Panc1 (cell line): ENCODE results near the gene TAS1R2. TPM values are rescaled to one million over a fixed set of nuclear protein-coding genes. Genes with fewer than 3 reads are reported as not detected.

ENCODE experiments used
- ATAC-seq: fragments of 200-7000 bp; cut with Tn5 transposase; 2 replicates; pipeline ENCODE4 v1.9.1; 2020; ENCODE audit warnings: mild to moderate bottlenecking, moderate library complexity
- BruUV-seq: library from RNA; stranded (reverse); fragments of 400-500 nt; replicated peaks from 2 replicates; lab custom pipeline; 2021; lab: Mats Ljungman, UMichigan
- CTCF ChIA-PET: fragments of 300-600 bp; sonication (Branson Sonifier 250); formaldehyde crosslinking; loops from one replicate; lab custom pipeline; 2022; ENCODE audit warnings: antibody characterized with exemption; lab: Charles Lee
- POLR2A ChIA-PET: fragments of 300-600 bp; sonication (Branson Sonifier 250); formaldehyde crosslinking; loops from one replicate; lab custom pipeline; 2022; ENCODE audit warnings: antibody characterized with exemption; lab: Charles Lee
- DNase-seq: peaks from one replicate; pipeline ENCODE4 v3.0.0-alpha.2; 2010; ENCODE audit warnings: low read depth, low spot score
- H3K27ac ChIP-seq: 2 replicates; pipeline ENCODE4 v1.5.1; 2011; ENCODE audit warnings: mild to moderate bottlenecking, low read length, inconsistent platforms
- H3K27me3 ChIP-seq: fragments of 200-500 bp; sonication (Bioruptor generic); 2 replicates; pipeline ENCODE4 v1.6.0; 2014; ENCODE audit warnings: low read length, inconsistent platforms; ENCODE audit not compliant: control insufficient read depth, insufficient read depth
- H3K36me3 ChIP-seq: fragments of 200-500 bp; sonication (Bioruptor generic); 2 replicates; pipeline ENCODE4 v1.5.1; 2014; ENCODE audit warnings: inconsistent platforms, mild to moderate bottlenecking, low read length, moderate library complexity; ENCODE audit not compliant: control insufficient read depth, insufficient read depth
- H3K4me1 ChIP-seq: 2 replicates; pipeline ENCODE4 v1.5.1; 2011; ENCODE audit warnings: inconsistent platforms, mild to moderate bottlenecking, low read length, moderate library complexity; ENCODE audit not compliant: control insufficient read depth, insufficient read depth
- H3K4me3 ChIP-seq, 2 experiments: 2 replicates each; pipeline ENCODE4 v1.5.1; 2011 to 2012; ENCODE audit warnings: low read depth in 2 of 2, low read length in 2 of 2, mild to moderate bottlenecking in 2 of 2, inconsistent platforms in 1 of 2, moderate library complexity in 1 of 2
- H3K9me3 ChIP-seq: fragments of 200-500 bp; sonication (Bioruptor generic); 2 replicates; pipeline ENCODE4 v1.5.1; 2014; ENCODE audit warnings: low read depth, mild to moderate bottlenecking, inconsistent platforms, low read length, moderate library complexity; ENCODE audit not compliant: control insufficient read depth, insufficient read depth
- POLR2AphosphoS5 ChIP-seq: IDR thresholded peaks from 2 replicates; pipeline ENCODE4 v1.6.1; 2012; ENCODE audit warnings: mild to moderate bottlenecking, low read depth, low read length, moderate library complexity
- SIN3A ChIP-seq: IDR thresholded peaks from 2 replicates; pipeline ENCODE4 v1.6.1; 2012; ENCODE audit warnings: low read depth, mild to moderate bottlenecking, low read length, moderate library complexity, borderline replicate concordance; ENCODE audit not compliant: insufficient read depth
- TCF7L2 ChIP-seq: IDR thresholded peaks from 2 replicates; pipeline ENCODE4 v1.6.1; 2011; ENCODE audit warnings: mild to moderate bottlenecking, low read depth, low read length, inconsistent platforms
- in situ Hi-C: cut with HindIII; loops from 2 replicates; pipeline ENCODE4 v1.10.0; 2016; ENCODE audit warnings: low sequenced_read_pairs, low pct_unique_long_range_greater_than_20kb
- intact Hi-C: fragments of 100-400 bp; cut with micrococcal nuclease; formaldehyde crosslinking; loops from one replicate; pipeline ENCODE4 v1.10.0; 2022; ENCODE audit not compliant: unreplicated experiment
- total RNA-seq: library from RNA; stranded (reverse); gene quantifications from one replicate; pipeline ENCODE4 v1.2.1, GENCODE V29; 2021; ENCODE audit not compliant: unreplicated experiment
- TF ChIP-seq, protein P1 (sequence below): fragments of 450-650 bp; IDR thresholded peaks from 2 replicates; pipeline ENCODE4 v1.5.1; 2017; ENCODE audit warnings: mild to moderate bottlenecking
- TF ChIP-seq, protein P2 (sequence below), 2 experiments: IDR thresholded peaks; 2 replicates each; pipeline ENCODE4 v1.6.1; 2011 to 2012; ENCODE audit warnings: low read depth in 2 of 2, control low read depth in 1 of 2, low read length in 1 of 2, mild to moderate bottlenecking in 1 of 2, moderate library complexity in 1 of 2; ENCODE audit not compliant: insufficient read depth in 1 of 2

Gene TAS1R2
- total RNA-seq, 1 experiment from 2014 or later = not detected

- in situ Hi-C loops = no loop called here
- CTCF ChIA-PET = no interaction called here
Measured at GRCh38 chr1:18800258-18800657, 59.2 kb downstream of the TAS1R2 start.

GRCh38 chr1:18799454-18799853 lies 60.0 kb downstream of the TAS1R2 start:
- Histone ChIP-seq H3K4me1 (no peaks in the 10 kb centered on the region), H3K36me3 (no peaks in the 10 kb centered on the region), H3K27me3 (no peaks in the 10 kb centered on the region), H3K4me3 (no peak overlapping the region), H3K27ac (no peak overlapping the region), H3K9me3 (no peaks in the 10 kb centered on the region)
- no peak for ATAC-seq
- no TSS peak for BruUV-seq
- TF ChIP-seq, protein P1, sequence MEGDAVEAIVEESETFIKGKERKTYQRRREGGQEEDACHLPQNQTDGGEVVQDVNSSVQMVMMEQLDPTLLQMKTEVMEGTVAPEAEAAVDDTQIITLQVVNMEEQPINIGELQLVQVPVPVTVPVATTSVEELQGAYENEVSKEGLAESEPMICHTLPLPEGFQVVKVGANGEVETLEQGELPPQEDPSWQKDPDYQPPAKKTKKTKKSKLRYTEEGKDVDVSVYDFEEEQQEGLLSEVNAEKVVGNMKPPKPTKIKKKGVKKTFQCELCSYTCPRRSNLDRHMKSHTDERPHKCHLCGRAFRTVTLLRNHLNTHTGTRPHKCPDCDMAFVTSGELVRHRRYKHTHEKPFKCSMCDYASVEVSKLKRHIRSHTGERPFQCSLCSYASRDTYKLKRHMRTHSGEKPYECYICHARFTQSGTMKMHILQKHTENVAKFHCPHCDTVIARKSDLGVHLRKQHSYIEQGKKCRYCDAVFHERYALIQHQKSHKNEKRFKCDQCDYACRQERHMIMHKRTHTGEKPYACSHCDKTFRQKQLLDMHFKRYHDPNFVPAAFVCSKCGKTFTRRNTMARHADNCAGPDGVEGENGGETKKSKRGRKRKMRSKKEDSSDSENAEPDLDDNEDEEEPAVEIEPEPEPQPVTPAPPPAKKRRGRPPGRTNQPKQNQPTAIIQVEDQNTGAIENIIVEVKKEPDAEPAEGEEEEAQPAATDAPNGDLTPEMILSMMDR = no peak
- TF ChIP-seq TCF7L2 (no peak), POLR2AphosphoS5 (no peak), SIN3A (no peak)
- TF ChIP-seq, protein P2, sequence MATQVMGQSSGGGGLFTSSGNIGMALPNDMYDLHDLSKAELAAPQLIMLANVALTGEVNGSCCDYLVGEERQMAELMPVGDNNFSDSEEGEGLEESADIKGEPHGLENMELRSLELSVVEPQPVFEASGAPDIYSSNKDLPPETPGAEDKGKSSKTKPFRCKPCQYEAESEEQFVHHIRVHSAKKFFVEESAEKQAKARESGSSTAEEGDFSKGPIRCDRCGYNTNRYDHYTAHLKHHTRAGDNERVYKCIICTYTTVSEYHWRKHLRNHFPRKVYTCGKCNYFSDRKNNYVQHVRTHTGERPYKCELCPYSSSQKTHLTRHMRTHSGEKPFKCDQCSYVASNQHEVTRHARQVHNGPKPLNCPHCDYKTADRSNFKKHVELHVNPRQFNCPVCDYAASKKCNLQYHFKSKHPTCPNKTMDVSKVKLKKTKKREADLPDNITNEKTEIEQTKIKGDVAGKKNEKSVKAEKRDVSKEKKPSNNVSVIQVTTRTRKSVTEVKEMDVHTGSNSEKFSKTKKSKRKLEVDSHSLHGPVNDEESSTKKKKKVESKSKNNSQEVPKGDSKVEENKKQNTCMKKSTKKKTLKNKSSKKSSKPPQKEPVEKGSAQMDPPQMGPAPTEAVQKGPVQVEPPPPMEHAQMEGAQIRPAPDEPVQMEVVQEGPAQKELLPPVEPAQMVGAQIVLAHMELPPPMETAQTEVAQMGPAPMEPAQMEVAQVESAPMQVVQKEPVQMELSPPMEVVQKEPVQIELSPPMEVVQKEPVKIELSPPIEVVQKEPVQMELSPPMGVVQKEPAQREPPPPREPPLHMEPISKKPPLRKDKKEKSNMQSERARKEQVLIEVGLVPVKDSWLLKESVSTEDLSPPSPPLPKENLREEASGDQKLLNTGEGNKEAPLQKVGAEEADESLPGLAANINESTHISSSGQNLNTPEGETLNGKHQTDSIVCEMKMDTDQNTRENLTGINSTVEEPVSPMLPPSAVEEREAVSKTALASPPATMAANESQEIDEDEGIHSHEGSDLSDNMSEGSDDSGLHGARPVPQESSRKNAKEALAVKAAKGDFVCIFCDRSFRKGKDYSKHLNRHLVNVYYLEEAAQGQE (IDR thresholded peaks at IDR 0.05; ENCODE audit: insufficient read depth in 1 of 2, low read depth in 2 of 2, low read length in 1 of 2) = no peak
- in situ Hi-C loops = no loop called here
- DNase-seq = no peak
- ChIA-PET CTCF (no interaction called here), POLR2A (no interaction called here)
- intact Hi-C loops = no loop called here

More at GRCh38 chr1:18800258-18800657, 59.2 kb downstream of the TAS1R2 start:
- no peaks in the 10 kb centered on the region for H3K9me3 ChIP-seq
- ATAC-seq (no peak), DNase-seq (no peak)
- no peaks in the 10 kb centered on the region for H3K4me1 ChIP-seq
- no TSS peak for BruUV-seq
- TF ChIP-seq POLR2AphosphoS5 (no peak), TCF7L2 (no peak), SIN3A (no peak)
- TF ChIP-seq, protein P2 (IDR thresholded peaks at IDR 0.05; ENCODE audit: insufficient read depth in 1 of 2, low read depth in 2 of 2, low read length in 1 of 2) = no peak
- TF ChIP-seq, protein P1 = no peak
- no peak overlapping the region for H3K4me3 ChIP-seq
- intact Hi-C loops = no loop called here
- POLR2A ChIA-PET = no interaction called here
- no peak overlapping the region for H3K27ac ChIP-seq
- no peaks in the 10 kb centered on the region for H3K27me3 ChIP-seq
- H3K36me3 ChIP-seq = no peaks in the 10 kb centered on the region
